ENCODE results near the gene GSC2.

GSC2 gene

GRCh38 chr22:19152942-19153883 is 3.1 kb upstream of the GSC2 start:
- DNase-seq, result no peak

DNA sequence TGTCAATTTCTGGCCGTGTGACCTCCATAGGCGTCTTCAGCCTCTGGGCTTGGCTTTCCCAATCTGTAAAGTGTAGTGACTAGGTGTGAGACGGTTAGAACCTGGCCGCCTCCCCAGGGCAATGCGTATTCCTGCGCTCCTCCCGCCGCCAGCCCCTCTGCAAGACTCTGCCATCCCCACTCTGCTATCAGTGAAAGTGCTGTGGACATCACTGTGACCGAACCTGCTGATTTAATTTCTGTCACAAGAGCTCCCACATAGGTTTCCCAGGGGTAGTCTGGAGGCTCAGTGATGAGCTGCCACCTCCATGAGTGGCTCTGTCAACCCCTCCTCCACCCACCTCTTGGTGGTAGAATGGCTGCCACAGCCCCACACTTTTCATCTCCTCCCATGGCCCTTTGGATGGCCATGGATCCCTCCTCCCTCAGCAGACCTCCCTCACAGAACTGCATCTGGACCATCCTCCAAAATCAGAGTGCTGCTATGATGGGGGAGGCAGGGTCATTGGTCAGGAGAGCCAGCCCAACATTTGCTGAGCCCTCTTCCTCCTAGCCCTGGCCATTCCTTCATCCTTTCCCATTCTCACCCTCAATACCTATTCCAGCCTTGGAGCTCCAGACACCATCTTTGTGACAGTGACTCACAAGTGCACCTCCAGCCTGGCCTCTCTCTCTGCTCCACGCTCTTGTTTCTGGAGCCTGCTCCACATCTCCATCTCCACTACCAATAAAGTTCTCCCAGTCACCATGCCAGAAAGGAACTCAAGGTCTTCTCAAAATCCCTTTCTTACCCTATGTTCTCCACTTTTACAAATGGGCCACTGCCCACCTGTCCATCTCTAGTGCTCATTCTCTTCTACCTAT is 1.5 kb upstream of the GSC2 start:
- DNase-seq, result no peak

- no peak for DNase-seq
These were observed 613 bp upstream of the GSC2 start for GRCh38 chr22:19150482-19151328.

- no peak for DNase-seq
These were observed 827 bp downstream of the GSC2 start for GRCh38 chr22:19149047-19149883.

GRCh38 chr22:19148417-19149046 is 1.6 kb downstream of the GSC2 start:
- no peak for DNase-seq

GRCh38 chr22:19147195-19147780 is 2.8 kb downstream of the GSC2 start:
- no peak for DNase-seq

GRCh38 chr22:19146215-19146968 is 3.7 kb downstream of the GSC2 start:
- no peak for DNase-seq

DNA sequence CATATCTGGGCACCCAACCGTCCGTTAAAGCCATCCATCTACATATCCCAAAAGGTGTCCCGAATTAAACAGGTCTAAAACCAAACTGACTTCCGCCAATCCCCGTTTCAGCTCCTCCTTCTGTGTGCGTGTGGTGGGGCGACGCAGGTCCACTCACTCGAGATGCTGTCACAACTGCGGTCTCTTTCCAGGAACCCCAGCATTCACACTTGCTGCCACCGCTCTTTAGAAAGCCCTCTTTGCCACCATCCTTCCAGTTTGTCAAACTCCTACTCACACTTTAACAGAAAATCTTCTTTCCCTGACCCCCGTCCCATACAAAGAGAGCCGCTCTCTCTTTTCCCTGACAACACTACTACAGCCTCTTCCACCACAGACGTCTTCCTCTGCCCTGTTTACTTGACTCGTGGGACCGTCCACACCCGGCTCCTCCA is 6.1 kb downstream of the GSC2 start:
- no peak for DNase-seq

- DNase-seq, result no peak
These were observed 6.9 kb downstream of the GSC2 start for GRCh38 chr22:19143212-19143611.

GRCh38 chr22:19142394-19142793 is 7.7 kb downstream of the GSC2 start:
- DNase-seq, result no peak

GRCh38 chr22:19139974-19140373 is 10.1 kb downstream of the GSC2 start:
- DNase-seq, result no peak

DNA sequence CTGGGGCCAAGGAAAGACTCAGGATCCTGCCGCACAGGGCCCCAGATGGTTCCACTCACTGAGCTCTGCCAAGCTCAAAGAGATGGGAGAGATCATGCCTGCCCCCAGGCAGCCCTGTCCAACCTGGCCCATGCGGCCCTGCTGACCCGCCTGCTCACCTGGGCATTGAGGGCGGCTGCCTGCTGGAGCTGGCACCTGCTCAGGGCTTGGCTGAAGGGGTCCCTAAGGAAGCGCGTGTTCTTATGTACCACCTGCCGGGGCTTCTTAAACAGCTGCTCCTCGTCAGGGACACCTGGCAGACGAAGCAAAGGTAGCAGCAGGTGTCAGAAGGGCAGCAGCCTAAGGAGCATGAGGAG is 11.1 kb downstream of the GSC2 start:
- no peak for DNase-seq

DNA sequence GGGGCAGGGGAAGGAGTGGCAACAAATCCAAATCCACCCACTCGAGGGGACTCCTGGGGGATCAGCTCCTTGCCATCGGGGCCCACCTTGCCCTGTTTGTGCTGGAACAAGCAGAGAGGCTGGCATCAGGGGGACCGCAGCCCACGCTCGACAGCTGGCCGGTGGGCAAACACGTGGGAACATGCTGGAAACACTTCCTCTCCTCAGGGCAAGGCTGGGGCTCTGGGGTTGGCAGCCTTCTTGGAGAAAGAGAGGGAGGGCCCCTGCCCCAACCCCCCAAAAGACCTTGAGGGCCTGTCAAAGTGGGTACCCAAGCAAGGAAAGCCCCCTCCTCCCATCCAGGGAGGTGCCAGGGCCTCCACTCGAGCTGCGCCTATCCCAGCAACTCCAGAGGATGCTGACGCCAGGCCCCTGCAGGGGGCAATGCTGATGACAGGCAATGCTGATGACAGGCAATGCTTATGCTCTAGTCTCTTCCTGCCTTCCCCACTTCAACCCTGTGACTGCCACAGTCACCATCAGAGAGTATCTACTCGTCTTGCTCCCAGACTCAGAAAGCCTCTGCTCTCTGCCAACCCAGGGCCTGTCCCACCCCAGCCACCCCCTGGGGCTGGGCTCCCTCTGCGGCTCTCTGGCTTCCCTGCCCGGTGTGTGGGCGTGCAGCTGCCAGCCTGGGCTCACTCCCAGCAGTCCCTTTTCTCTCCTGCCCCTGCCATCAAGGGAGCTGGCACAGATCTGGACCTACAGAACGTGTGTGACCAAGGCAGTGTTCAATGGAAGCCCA is 11.7 kb downstream of the GSC2 start:
- DNase-seq, result no peak

- DNase-seq, result no peak
These were observed 12.5 kb downstream of the GSC2 start for GRCh38 chr22:19137384-19138216.

- no peak for DNase-seq
These were observed 13.2 kb downstream of the GSC2 start for GRCh38 chr22:19136915-19137314.

GRCh38 chr22:19134874-19135273 is 15.2 kb downstream of the GSC2 start:
- DNase-seq, result no peak

DNA sequence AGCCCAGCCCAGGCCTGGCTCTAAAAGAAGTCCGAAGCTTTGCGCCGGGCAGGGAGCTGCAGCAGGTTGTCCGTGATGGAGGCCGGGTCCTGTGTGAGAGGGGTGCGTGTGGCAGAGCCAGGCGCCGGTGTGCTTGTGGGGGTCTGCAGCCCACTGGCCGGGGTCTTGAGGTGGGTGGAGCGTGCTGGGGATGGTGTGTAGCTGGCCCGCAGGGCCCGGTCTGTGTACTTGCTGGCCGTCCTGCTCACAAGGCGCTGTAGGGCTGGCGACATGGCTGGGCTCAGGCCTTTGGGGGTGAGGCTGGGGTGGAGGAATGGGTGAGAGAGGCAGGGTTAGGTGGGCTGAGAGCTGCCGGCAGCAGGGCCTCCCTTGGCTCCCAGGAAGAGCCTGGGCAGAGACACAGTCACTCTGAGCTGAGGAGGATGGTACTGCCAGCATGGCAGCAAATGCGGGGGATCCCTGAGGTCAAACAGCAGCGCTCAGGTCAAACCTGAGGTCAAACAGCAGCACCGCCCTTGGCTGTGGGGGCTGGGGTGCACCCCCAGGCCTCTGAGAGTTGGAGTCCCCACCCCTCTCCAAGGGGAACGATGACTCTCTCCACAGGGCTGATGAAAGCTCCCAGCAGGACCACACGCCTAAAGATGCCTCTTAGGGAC is 15.8 kb downstream of the GSC2 start:
- DNase-seq, result no peak

GRCh38 chr22:19133561-19133960 is 16.5 kb downstream of the GSC2 start:
- no peak for DNase-seq

Data from effector CD4-positive, alpha-beta T cell (primary cell).